ENCODE data around the gene OVAAL.

- TF ChIP-seq CTCF (IDR thresholded peaks at IDR 0.05), result no peak
- TF ChIP-seq POLR2A (IDR thresholded peaks at IDR 0.05), result no peak
These were observed 25.9 kb upstream of the OVAAL start for GRCh38 chr1:180532854-180533253.

Measured in right lobe of liver (tissue), 4 donors.